HepG2 (cell line): ENCODE data around the gene ZFHX3. TPM values are rescaled to one million over a fixed set of nuclear protein-coding genes. Genes with fewer than 3 reads are reported as not detected.

Source experiments
- FOXM1 ChIP-seq: sonication (generic); formaldehyde crosslinking; IDR thresholded peaks from 2 replicates; pipeline ENCODE4 v1.5.0; 2020; ENCODE audit warnings: missing genetic modification reagents
- GLI4 ChIP-seq: sonication (generic); formaldehyde crosslinking; IDR thresholded peaks from 2 replicates; pipeline ENCODE4 v1.5.1; 2020; ENCODE audit warnings: missing genetic modification reagents, mild to moderate bottlenecking, moderate library complexity, borderline replicate concordance
- IKZF1 ChIP-seq: fragments of 450-650 bp; IDR thresholded peaks from 2 replicates; pipeline ENCODE4 v1.7.1; 2016
- KLF15 ChIP-seq: sonication (generic); formaldehyde crosslinking; IDR thresholded peaks from 2 replicates; pipeline ENCODE4 v1.8.1; 2023; ENCODE audit warnings: borderline replicate concordance, mild to moderate bottlenecking, inconsistent platforms, missing genetic modification reagents, mixed read lengths
- MIER3 ChIP-seq: IDR thresholded peaks from 2 replicates; pipeline ENCODE4 v1.6.1; 2016; ENCODE audit warnings: missing compliant biosample characterization, borderline replicate concordance
- MTF2 ChIP-seq: sonication (generic); formaldehyde crosslinking; IDR thresholded peaks from 2 replicates; pipeline ENCODE4 v1.5.0; 2020; ENCODE audit warnings: missing genetic modification reagents, borderline replicate concordance
- MYPOP ChIP-seq: sonication (generic); formaldehyde crosslinking; IDR thresholded peaks from 2 replicates; pipeline ENCODE4 v1.8.1; 2023; ENCODE audit warnings: mild to moderate bottlenecking, moderate library complexity, missing genetic modification reagents
- REST ChIP-seq, 2 experiments: IDR thresholded peaks; 2 replicates each; pipeline ENCODE4 v1.6.1; 2011 to 2012; ENCODE audit warnings: low read length in 2 of 2, borderline replicate concordance in 1 of 2, low read depth in 1 of 2, mild to moderate bottlenecking in 1 of 2, moderate library complexity in 1 of 2
- SAFB2 ChIP-seq: sonication (generic); formaldehyde crosslinking; IDR thresholded peaks from 2 replicates; pipeline ENCODE4 v1.5.1; 2020; ENCODE audit warnings: missing genetic modification reagents, low read depth, mild to moderate bottlenecking, borderline replicate concordance
- SOX6 ChIP-seq, 2 experiments: fragments of 450-650 bp in 1 of 2; sonication (generic) in 1 of 2; formaldehyde crosslinking in 1 of 2; IDR thresholded peaks; 2 replicates each; pipeline versions ENCODE4 v1.4.0 to v1.6.1; 2017 to 2020; ENCODE audit warnings: antibody characterized with exemption in 1 of 2, mild to moderate bottlenecking in 1 of 2, missing genetic modification reagents in 1 of 2
- ZNF3 ChIP-seq: IDR thresholded peaks from 2 replicates; pipeline ENCODE4 v1.7.0; 2017; ENCODE audit warnings: inconsistent platforms
- ZNF512B ChIP-seq: sonication (generic); formaldehyde crosslinking; IDR thresholded peaks from 2 replicates; pipeline ENCODE4 v1.5.1; 2020; ENCODE audit warnings: missing genetic modification reagents, mild to moderate bottlenecking, borderline replicate concordance
- ZNF546 ChIP-seq: sonication (generic); formaldehyde crosslinking; conservative IDR thresholded peaks from 2 replicates; pipeline ENCODE4 v1.8.1; 2023; ENCODE audit warnings: mild to moderate bottlenecking, missing genetic modification reagents
- ZNF883 ChIP-seq: sonication (generic); formaldehyde crosslinking; IDR thresholded peaks from 2 replicates; pipeline ENCODE4 v1.5.1; 2020; ENCODE audit warnings: mild to moderate bottlenecking, missing genetic modification reagents; ENCODE audit errors: not compliant biosample characterization
- ZSCAN12 ChIP-seq: sonication (generic); formaldehyde crosslinking; IDR thresholded peaks from 2 replicates; pipeline ENCODE4 v1.9.0; 2021; ENCODE audit warnings: mild to moderate bottlenecking, missing genetic modification reagents
- polyA plus RNA-seq, 8 experiments: library from polyadenylated mRNA; depleted of rRNA in 3 of 8; stranded (reverse) in 7 of 8; unstranded in 1 of 8; fragments of >200 nt; fragmentation: Illumina TruSeq in 4 of 8; extraction: Trizol in 4 of 8; gene quantifications; 2 replicates each; pipeline versions ENCODE4 v1.2.1 to v1.2.3, GENCODE V29; 2011 to 2016; ENCODE audit warnings: low read depth in 4 of 8, missing spikeins in 1 of 8, mixed read lengths in 1 of 8; ENCODE audit not compliant: insufficient read depth in 1 of 8
- total RNA-seq, 5 experiments: library from RNA; depleted of rRNA; stranded (reverse); fragments of >200 nt; fragmentation: Illumina TruSeq; extraction: Trizol; gene quantifications; 2 replicates each; pipeline ENCODE4 v1.2.3, GENCODE V29; 2016; ENCODE audit warnings: low read depth in 1 of 5
- TF ChIP-seq, protein P1 (sequence below): sonication (generic); formaldehyde crosslinking; IDR thresholded peaks from 2 replicates; pipeline ENCODE4 v1.5.0; 2020; ENCODE audit warnings: mild to moderate bottlenecking, missing genetic modification reagents, borderline replicate concordance
- TF ChIP-seq, protein P2 (sequence below): IDR thresholded peaks from 2 replicates; pipeline ENCODE4 v1.6.1; 2016; ENCODE audit warnings: low read depth, borderline replicate concordance

Gene ZFHX3
- total and polyA plus RNA-seq, 2 of the 13 experiments (the other 11 are each of a cell fraction or from before 2014, with no cell fraction given) = 5.0 to 6.0 TPM

DNA sequence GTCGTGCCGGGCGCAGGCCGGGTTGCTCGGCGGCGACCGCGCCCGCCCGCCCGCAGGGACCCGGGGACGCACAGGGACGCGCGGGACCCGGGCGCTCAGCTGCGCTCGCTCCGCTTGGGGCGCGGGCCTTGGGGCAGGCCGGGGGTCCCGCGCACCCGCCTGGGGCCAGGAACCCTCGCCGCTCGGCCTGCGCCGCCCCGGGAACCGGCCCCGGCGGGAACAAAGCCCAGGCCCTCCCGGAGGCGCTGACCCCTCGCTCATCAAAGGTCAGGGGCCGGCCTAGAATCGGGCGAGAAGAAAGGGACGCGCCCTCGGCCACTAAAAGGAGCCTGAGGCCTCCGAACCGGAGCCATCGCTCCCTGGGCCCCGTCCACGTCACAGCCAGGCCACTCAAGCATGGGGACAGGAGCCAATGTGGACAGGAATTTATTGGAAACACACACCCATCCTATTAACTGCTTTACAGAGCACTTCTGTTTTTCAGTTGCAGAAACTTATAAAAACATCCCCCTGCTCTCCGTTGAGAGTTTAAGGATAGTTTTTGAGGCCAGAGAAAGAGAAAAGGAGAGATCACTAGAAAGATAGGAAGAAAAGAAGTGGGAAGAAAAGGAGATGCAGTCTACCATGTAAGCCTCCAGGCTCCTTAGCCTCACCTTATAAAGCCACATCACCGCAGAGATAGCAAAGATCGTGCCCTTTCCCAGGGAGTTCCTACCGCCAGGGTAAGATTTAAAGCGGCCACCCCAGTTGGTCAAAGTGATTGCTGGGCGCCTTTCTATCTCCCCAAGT is 558 bp upstream of the ZFHX3 start (continued):
- TF ChIP-seq KLF15 (CRISPR knock-in tag) (peak; percentile 71; the same call in 1 of the 2 replicates), ZNF3 (no peak), GLI4 (CRISPR knock-in tag) (0 out of 2 replicates have a peak, but pooled peaks have one; percentile 5), REST (IDR thresholded peaks at IDR 0.05; ENCODE audit: borderline replicate concordance in 1 of 2, low read depth in 1 of 2, low read length in 2 of 2) (no peak), ZSCAN12 (no peak), SAFB2 (CRISPR knock-in tag) (no peak; the same call in 1 of the 2 replicates), IKZF1 (no peak), MYPOP (no peak; the same call in none of the 2 replicates), ZNF546 (CRISPR knock-in tag) (0 out of 2 replicates have a peak, but pooled peaks have one; percentile 8), MIER3 (CRISPR knock-in tag) (no peak), MTF2 (peak; percentile 81; the same call in 1 of the 2 replicates), FOXM1 (CRISPR knock-in tag) (0 out of 2 replicates have a peak, but pooled peaks have one; percentile 54), ZNF512B (CRISPR knock-in tag) (peak; percentile 78; the same call in 1 of the 2 replicates), SOX6 (IDR thresholded peaks at IDR 0.05) (no peak), SOX6 (CRISPR knock-in tag; IDR thresholded peaks at IDR 0.05) (peak; percentile 79), ZNF883 (CRISPR knock-in tag) (no peak)
- TF ChIP-seq, protein P1, sequence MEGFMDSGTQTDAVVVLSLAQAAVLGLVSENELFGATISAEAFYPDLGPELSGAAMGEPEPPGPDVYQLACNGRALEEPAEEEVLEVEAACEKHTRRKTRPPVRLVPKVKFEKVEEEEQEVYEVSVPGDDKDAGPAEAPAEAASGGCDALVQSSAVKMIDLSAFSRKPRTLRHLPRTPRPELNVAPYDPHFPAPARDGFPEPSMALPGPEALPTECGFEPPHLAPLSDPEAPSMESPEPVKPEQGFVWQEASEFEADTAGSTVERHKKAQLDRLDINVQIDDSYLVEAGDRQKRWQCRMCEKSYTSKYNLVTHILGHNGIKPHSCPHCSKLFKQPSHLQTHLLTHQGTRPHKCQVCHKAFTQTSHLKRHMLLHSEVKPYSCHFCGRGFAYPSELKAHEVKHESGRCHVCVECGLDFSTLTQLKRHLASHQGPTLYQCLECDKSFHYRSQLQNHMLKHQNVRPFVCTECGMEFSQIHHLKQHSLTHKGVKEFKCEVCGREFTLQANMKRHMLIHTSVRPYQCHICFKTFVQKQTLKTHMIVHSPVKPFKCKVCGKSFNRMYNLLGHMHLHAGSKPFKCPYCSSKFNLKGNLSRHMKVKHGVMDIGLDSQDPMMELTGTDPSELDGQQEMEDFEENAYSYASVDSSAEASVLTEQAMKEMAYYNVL (CRISPR knock-in tag) = peak; percentile 78; the same call in 1 of the 2 replicates
- TF ChIP-seq, protein P2, sequence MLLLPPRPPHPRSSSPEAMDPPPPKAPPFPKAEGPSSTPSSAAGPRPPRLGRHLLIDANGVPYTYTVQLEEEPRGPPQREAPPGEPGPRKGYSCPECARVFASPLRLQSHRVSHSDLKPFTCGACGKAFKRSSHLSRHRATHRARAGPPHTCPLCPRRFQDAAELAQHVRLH = no peak
